ENCODE measurements around the gene NUDT8.
A peak's percentile ranks its signal among the peaks of the same experiment; 100 is the strongest.

DNA sequence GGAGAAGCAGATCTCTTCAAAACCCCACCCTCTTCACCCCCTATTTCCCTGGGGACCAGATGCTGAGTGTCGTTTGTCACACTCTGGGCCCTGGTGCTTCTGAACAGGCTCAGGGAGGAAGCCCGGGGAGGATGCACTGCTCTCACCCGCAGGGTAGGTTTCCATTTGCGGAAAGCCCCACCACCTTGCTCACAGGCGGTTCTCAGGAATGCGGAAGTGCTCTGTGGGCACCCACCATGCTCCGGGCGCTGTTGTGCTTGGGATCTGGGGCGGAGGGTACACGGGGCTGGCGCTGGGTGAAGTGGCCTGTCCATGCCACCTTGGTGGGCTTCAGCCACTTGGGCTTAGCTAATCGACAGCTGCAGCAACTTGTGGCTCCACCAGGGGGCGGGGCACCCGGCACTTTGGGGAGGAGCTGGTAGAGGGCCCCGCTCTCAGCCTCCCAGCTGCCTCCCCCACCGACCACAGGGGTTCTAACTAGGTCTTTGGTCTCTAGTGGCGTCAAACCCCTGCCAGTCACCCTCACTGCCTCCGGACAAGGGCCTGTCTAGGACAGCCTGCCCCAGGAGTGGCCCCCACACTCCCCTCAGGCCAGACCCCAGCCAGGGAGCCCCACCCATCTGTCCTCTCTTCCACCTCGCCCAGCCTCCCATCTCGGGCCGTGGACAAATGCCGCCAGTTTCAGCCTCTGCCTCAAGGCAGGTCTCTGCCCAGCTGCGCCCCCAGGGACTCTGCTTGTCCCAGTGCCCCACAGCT is 15.6 kb downstream of the NUDT8 start:
- peak in 1 of 2 donors; percentile 54 for TF ChIP-seq POLR2A (IDR thresholded peaks at IDR 0.05)
- TF ChIP-seq, protein P1, sequence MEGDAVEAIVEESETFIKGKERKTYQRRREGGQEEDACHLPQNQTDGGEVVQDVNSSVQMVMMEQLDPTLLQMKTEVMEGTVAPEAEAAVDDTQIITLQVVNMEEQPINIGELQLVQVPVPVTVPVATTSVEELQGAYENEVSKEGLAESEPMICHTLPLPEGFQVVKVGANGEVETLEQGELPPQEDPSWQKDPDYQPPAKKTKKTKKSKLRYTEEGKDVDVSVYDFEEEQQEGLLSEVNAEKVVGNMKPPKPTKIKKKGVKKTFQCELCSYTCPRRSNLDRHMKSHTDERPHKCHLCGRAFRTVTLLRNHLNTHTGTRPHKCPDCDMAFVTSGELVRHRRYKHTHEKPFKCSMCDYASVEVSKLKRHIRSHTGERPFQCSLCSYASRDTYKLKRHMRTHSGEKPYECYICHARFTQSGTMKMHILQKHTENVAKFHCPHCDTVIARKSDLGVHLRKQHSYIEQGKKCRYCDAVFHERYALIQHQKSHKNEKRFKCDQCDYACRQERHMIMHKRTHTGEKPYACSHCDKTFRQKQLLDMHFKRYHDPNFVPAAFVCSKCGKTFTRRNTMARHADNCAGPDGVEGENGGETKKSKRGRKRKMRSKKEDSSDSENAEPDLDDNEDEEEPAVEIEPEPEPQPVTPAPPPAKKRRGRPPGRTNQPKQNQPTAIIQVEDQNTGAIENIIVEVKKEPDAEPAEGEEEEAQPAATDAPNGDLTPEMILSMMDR (IDR thresholded peaks at IDR 0.05) = peak; percentile 10 to 57 (median 36)

Measured in thyroid gland (tissue), 4 donors.